GM21619 (cell line): ENCODE results near the gene E2F4.
A peak's percentile ranks its signal among the peaks of the same experiment; 100 is the strongest.

Experiments
- ATAC-seq: cut with Tn5 transposase; IDR thresholded peaks from one replicate; pipeline ENCODE4 v1.9.1; 2021; ENCODE audit not compliant: unreplicated experiment

Gene E2F4

GRCh38 chr16:67157106-67157748 lies 34.7 kb upstream of the E2F4 start:
- no peak for ATAC-seq

GRCh38 chr16:67157892-67158635 lies 33.9 kb upstream of the E2F4 start:
- no peak for ATAC-seq

- peak; percentile 34 for ATAC-seq
Measured at GRCh38 chr16:67158637-67159600, 33.0 kb upstream of the E2F4 start.

GRCh38 chr16:67161595-67162058 lies 30.3 kb upstream of the E2F4 start:
- ATAC-seq, result no peak

GRCh38 chr16:67162506-67163163 lies 29.3 kb upstream of the E2F4 start:
- ATAC-seq, result no peak

GRCh38 chr16:67163164-67163998 lies 28.6 kb upstream of the E2F4 start:
- ATAC-seq, result no peak

- no peak for ATAC-seq
Measured at GRCh38 chr16:67163999-67164558, 27.9 kb upstream of the E2F4 start.

GRCh38 chr16:67164599-67165061 lies 27.3 kb upstream of the E2F4 start, which contains the start of gene HSF4:
HSF4 (plus strand) TSS chr16:67164745; CDS start chr16:67164812, 67 bp downstream.
- ATAC-seq, result no peak

GRCh38 chr16:67165121-67166078 lies 26.6 kb upstream of the E2F4 start:
- no peak for ATAC-seq

- no peak for ATAC-seq
Measured at GRCh38 chr16:67166110-67166547, 25.8 kb upstream of the E2F4 start.

- ATAC-seq, result no peak
Measured at GRCh38 chr16:67166598-67167168, 25.3 kb upstream of the E2F4 start.

GRCh38 chr16:67167588-67167987 lies 24.4 kb upstream of the E2F4 start:
- no peak for ATAC-seq

- no peak for ATAC-seq
Measured at GRCh38 chr16:67169011-67169451, 22.9 kb upstream of the E2F4 start.

- ATAC-seq, result no peak
Measured at GRCh38 chr16:67169642-67170167, 22.2 kb upstream of the E2F4 start.

- ATAC-seq, result peak; percentile 44
Measured at GRCh38 chr16:67170168-67170948, 21.6 kb upstream of the E2F4 start, which contains the start of gene NOL3. NOL3 (plus strand) TSS chr16:67170538.

GRCh38 chr16:67170949-67171649 lies 20.9 kb upstream of the E2F4 start:
- peak; percentile 2 for ATAC-seq
